Heart right ventricle (tissue), 16 donors: Measurements from ENCODE around the gene SH2D4B. TPM values are rescaled to one million over a fixed set of nuclear protein-coding genes. Genes with fewer than 3 reads are reported as not detected.

ENCODE experiments used
- ATAC-seq, 8 donors: fragments of 200-7000 bp; cut with Tn5 transposase; one replicate each; pipeline ENCODE4 v1.9.1; 2020; ENCODE audit warnings: mild to moderate bottlenecking in 8 of 8, moderate library complexity in 8 of 8, moderate number of reproducible peaks in 1 of 8
- DNase-seq, 2 donors: peaks; one replicate each; pipeline ENCODE4 v3.0.0-alpha.2; 2020
- H3K27ac ChIP-seq, 10 donors: fragments of 200-600 bp; sonication (generic) in 2 of 10; one replicate each; pipeline versions ENCODE4 v1.5.0 to v1.8.0; 2020 to 2022; ENCODE audit warnings: mild to moderate bottlenecking in 3 of 10
- H3K27me3 ChIP-seq, 7 donors: fragments of 200-600 bp; one replicate each; pipeline ENCODE4 v1.8.0; 2021 to 2022; ENCODE audit warnings: mild to moderate bottlenecking in 2 of 7
- H3K36me3 ChIP-seq, 9 donors: fragments of 200-600 bp; sonication (generic) in 1 of 9; one replicate each; pipeline versions ENCODE4 v1.5.0 to v1.8.0; 2020 to 2022; ENCODE audit warnings: mild to moderate bottlenecking in 2 of 9
- H3K4me1 ChIP-seq, 9 donors: fragments of 200-600 bp; sonication (generic) in 1 of 9; one replicate each; pipeline versions ENCODE4 v1.5.0 to v1.8.0; 2020 to 2022; ENCODE audit warnings: mild to moderate bottlenecking in 4 of 9
- H3K4me3 ChIP-seq, 10 donors: fragments of 200-600 bp; sonication (generic) in 2 of 10; one replicate each; pipeline versions ENCODE4 v1.5.0 to v1.8.0; 2020 to 2022; ENCODE audit warnings: mild to moderate bottlenecking in 7 of 10, moderate library complexity in 2 of 10
- H3K9me3 ChIP-seq, 11 donors: fragments of 200-600 bp in 10 of 11; sonication (generic) in 2 of 11; one replicate each; pipeline versions ENCODE4 v1.5.0 to v1.8.0; 2013 to 2022; ENCODE audit warnings: mild to moderate bottlenecking in 2 of 11, control low read depth in 1 of 11, moderate library complexity in 1 of 11
- WGBS, 2 donors: extraction: QIAGEN DNeasy Blood & Tissue Kit; methylation state at CpG; one replicate each; pipeline ENCODE4 v1.1.7; 2013; ENCODE audit warnings: inconsistent platforms in 1 of 2; 5-methylcytosine and 5-hydroxymethylcytosine counted together
- intact Hi-C, 10 donors: fragments of 100-400 bp; cut with DNase I; formaldehyde crosslinking; loops; one replicate each; pipeline versions ENCODE4 v1.11.1 to v1.14.2; 2022
- polyA plus RNA-seq, 2 donors: library from polyadenylated mRNA; stranded (reverse); fragments of 200-250 nt; gene quantifications; one replicate each; pipeline ENCODE4 v1.2.3, GENCODE V29; 2013
- total RNA-seq, 10 donors: library from RNA; stranded (reverse); fragmentation: NEBNext Ultra II Directional in 3 of 10; extraction: Animal tissue kit (Norgen Biotek cat#: 25700) in 3 of 10; gene quantifications; one replicate each; pipeline versions ENCODE4 v1.2.1 to v1.2.4, GENCODE V29; 2021 to 2023
- TF ChIP-seq, protein P1 (sequence below), 9 donors: fragments of 200-600 bp; sonication (generic) in 2 of 9; IDR thresholded peaks; one replicate each; pipeline versions ENCODE4 v1.5.0 to v1.8.0; 2021 to 2022; ENCODE audit warnings: antibody characterized with exemption in 9 of 9, mild to moderate bottlenecking in 5 of 9, moderate library complexity in 1 of 9
- donor health status: Arrhythmogenic right ventricular cardiomyopathy.
- donor health status: ischemic (EF 13 %, LVEDD 7.1; RV severe dilation, severe dysfunction).
- donor health status: healthy with polysubstance abuse.
- donor health status: DM: no; HTN: yes; CAD: no.
- donor health status: DM: no; HTN: no; CAD: no.
- donor health status: ischemic (EF 25% LVEDD 6.9; RV normal size, moderate dysfunction).
- donor health status: ischemic (EF 25% LVEDD 5.7; RV mildly dilated, moderate dysfunction).
- donor health status: healthy.
- donor health status: DM: yes; HTN: yes; CAD: no.
- donor health status: Ischemic cardiomyopathy.
- donor health status: ischemic (EF 35%, LVEDD 5.7; RV mildly dilated, moderate dysfunction).
- donor health status: nonischemic (EF 11% LVEDD 7.7; RV severe dilation, severe dysfunction).
- donor health status: DM: yes; HTN: yes; CAD: no.
- donor health status: PGD.
- donor health status: ischemic (EF 29% LVEDD 5.4; RV normal size, mild dysfunction).
- donor health status: nonischemic (EF 23%, LVEDD 6.1; RV moderate dilation, normal function).

Gene SH2D4B
- total and polyA plus RNA-seq, 12 donors, result not detected

- TF ChIP-seq, protein P1, sequence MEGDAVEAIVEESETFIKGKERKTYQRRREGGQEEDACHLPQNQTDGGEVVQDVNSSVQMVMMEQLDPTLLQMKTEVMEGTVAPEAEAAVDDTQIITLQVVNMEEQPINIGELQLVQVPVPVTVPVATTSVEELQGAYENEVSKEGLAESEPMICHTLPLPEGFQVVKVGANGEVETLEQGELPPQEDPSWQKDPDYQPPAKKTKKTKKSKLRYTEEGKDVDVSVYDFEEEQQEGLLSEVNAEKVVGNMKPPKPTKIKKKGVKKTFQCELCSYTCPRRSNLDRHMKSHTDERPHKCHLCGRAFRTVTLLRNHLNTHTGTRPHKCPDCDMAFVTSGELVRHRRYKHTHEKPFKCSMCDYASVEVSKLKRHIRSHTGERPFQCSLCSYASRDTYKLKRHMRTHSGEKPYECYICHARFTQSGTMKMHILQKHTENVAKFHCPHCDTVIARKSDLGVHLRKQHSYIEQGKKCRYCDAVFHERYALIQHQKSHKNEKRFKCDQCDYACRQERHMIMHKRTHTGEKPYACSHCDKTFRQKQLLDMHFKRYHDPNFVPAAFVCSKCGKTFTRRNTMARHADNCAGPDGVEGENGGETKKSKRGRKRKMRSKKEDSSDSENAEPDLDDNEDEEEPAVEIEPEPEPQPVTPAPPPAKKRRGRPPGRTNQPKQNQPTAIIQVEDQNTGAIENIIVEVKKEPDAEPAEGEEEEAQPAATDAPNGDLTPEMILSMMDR (IDR thresholded peaks at IDR 0.05), result no peak
These were observed 118.2 kb downstream of the SH2D4B start for GRCh38 chr10:80655898-80656297.

GRCh38 chr10:80658068-80658467, 120.4 kb downstream of the SH2D4B start:
- intact Hi-C loops, result no loop called here
- ATAC-seq (no peak), DNase-seq (no peak)
- Histone ChIP-seq H3K36me3 (no peaks in the 10 kb centered on the region), H3K4me3 (no peak overlapping the region), H3K4me1 (peaks cover 0 to 21% (median 3%) of the 10 kb centered on the region in 9 donors), H3K27me3 (peaks cover 0 to 5% (median 0%) of the 10 kb centered on the region in 7 donors), H3K27ac (no peak overlapping the region), H3K9me3 (peaks cover 0 to 45% (median 19%) of the 10 kb centered on the region in 11 donors)
- 93 to 95% methylated on average over 6 of the region's 6 CpGs for WGBS, 2 donors
- TF ChIP-seq, protein P1 (IDR thresholded peaks at IDR 0.05), result no peak

More at GRCh38 chr10:80655898-80656297, 118.2 kb downstream of the SH2D4B start:
- no peaks in the 10 kb centered on the region for H3K36me3 ChIP-seq
- no peak for DNase-seq
- peaks cover 0 to 12% (median 0%) of the 10 kb centered on the region in 9 donors for H3K4me1 ChIP-seq
- intact Hi-C loops, result no loop called here
- 96 to 100% methylated on average over 1 of the region's 1 CpG for WGBS, 2 donors
- H3K27ac ChIP-seq, result no peak overlapping the region
- H3K4me3 ChIP-seq, result no peak overlapping the region
- peaks cover 0 to 5% (median 0%) of the 10 kb centered on the region in 7 donors for H3K27me3 ChIP-seq
- no peak for ATAC-seq
- peaks cover 0 to 45% (median 19%) of the 10 kb centered on the region in 11 donors for H3K9me3 ChIP-seq

- H3K27me3 ChIP-seq, result peaks cover 0 to 5% (median 0%) of the 10 kb centered on the region in 7 donors
- TF ChIP-seq, protein P1 (IDR thresholded peaks at IDR 0.05), result no peak
- 40 to 62% methylated on average over 9 of the region's 9 CpGs for WGBS, 2 donors
- no peaks in the 10 kb centered on the region for H3K36me3 ChIP-seq
- H3K4me3 ChIP-seq, result no peak overlapping the region
- H3K27ac ChIP-seq, result peak overlapping the region in 1 of 10 donors; percentile 63
- ATAC-seq (peak in 3 of 8 donors; percentile 29 to 56 (median 52)), DNase-seq (peak in 1 of 2 donors; percentile 26)
- H3K4me1 ChIP-seq, result peaks cover 0 to 33% (median 5%) of the 10 kb centered on the region in 9 donors
- intact Hi-C loops, result no loop called here
- peaks cover 0 to 33% (median 9%) of the 10 kb centered on the region in 11 donors for H3K9me3 ChIP-seq
These were observed 121.6 kb downstream of the SH2D4B start for GRCh38 chr10:80659289-80659688.

DNA sequence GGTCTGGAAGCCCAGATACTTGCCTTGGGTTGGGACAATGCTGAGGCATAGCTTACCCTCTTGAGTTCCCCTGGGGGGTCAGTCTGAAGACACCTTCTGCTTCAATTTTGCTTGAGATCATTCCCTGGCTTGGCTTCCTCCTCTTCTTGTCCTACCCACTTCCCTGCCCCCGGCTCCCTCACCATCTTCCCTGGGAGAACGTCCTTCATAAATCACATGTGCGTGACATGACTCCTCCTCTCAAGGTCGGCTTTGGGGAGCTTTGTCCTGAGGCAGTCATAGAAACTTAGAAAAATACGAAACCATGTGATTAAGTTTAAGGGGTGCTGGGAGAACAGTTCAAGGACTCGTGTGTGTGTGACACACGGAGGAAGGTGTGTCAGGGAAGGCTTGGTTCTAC, 122.6 kb downstream of the SH2D4B start:
- DNase-seq, result no peak
- peaks cover 0 to 42% (median 6%) of the 10 kb centered on the region in 9 donors for H3K4me1 ChIP-seq
- TF ChIP-seq, protein P1 (IDR thresholded peaks at IDR 0.05), result no peak
- H3K4me3 ChIP-seq, result no peak overlapping the region
- H3K27me3 ChIP-seq, result peaks cover 0 to 5% (median 0%) of the 10 kb centered on the region in 7 donors
- intact Hi-C loops, result loop anchor here in 7 of 10 donors (5.0 to 10.0 kb wide), 4 partner anchors 215 to 275 kb away; no protein-coding TSS in a partner anchor
- no peaks in the 10 kb centered on the region for H3K36me3 ChIP-seq
- ATAC-seq, result no peak
- peak overlapping the region in 1 of 10 donors; percentile 63 for H3K27ac ChIP-seq
- 81 to 84% methylated on average over 7 of the region's 7 CpGs for WGBS, 2 donors
- peaks cover 0 to 23% (median 1%) of the 10 kb centered on the region in 11 donors for H3K9me3 ChIP-seq
